GM12878 (cell line): ENCODE measurements around the gene AVEN. TPM values are rescaled to one million over a fixed set of nuclear protein-coding genes. Genes with fewer than 3 reads are reported as not detected.

Experiments
- ATAC-seq: fragments of 200-7000 bp; cut with Tn5 transposase; 3 replicates; pipeline ENCODE4 v1.9.1; 2020; ENCODE audit warnings: mild to moderate bottlenecking, moderate library complexity
- BruUV-seq: library from RNA; stranded (reverse); fragments of 400-500 nt; replicated peaks from 2 replicates; lab custom pipeline; 2021; lab: Mats Ljungman, UMichigan
- CTCF ChIA-PET: fragments of 300-600 bp; sonication (Branson Sonifier 250); formaldehyde crosslinking; extraction: SDS; loops from one replicate; lab custom pipeline; 2021; ENCODE audit warnings: inconsistent platforms; lab: Yijun Ruan, JAX
- POLR2A ChIA-PET: fragments of 350-600 bp; formaldehyde crosslinking; extraction: SDS; loops from one replicate; lab custom pipeline; 2021; ENCODE audit warnings: inconsistent platforms; lab: Charles Lee
- RAD21 ChIA-PET: fragments of 300-600 bp; sonication (Branson Sonifier 250); formaldehyde crosslinking; loops from one replicate; lab custom pipeline; 2023; ENCODE audit warnings: antibody characterized with exemption; ENCODE audit not compliant: unreplicated experiment; lab: Charles Lee
- SMC1A ChIA-PET: fragments of 300-600 bp; sonication (Branson Sonifier 250); formaldehyde crosslinking; loops from one replicate; lab custom pipeline; 2023; ENCODE audit not compliant: unreplicated experiment, uncharacterized antibody; lab: Charles Lee
- DNase-seq: peaks from one replicate; pipeline ENCODE4 v3.0.0-alpha.2; 2011; ENCODE audit warnings: low read depth, low spot score
- FAIRE-seq: peaks from 3 replicates; lab custom pipeline; 2011; peaks lifted over from hg19 to GRCh38; lab: Jason Lieb, UNC
- H2AFZ ChIP-seq: 2 replicates; pipeline ENCODE4 v1.6.0; 2011; ENCODE audit warnings: low read depth, low read length, control low read depth; ENCODE audit not compliant: control insufficient read depth
- H3K27ac ChIP-seq: 2 replicates; pipeline ENCODE4 v1.5.1; 2011; ENCODE audit warnings: control low read depth; ENCODE audit not compliant: control insufficient read depth, insufficient read depth
- H3K27me3 ChIP-seq, 2 experiments: replicated peaks in 1 of 2; 2 replicates each; pipeline versions ENCODE4 v1.6.0 to v1.6.1; 2011; ENCODE audit warnings: low read length in 1 of 2; ENCODE audit not compliant: control insufficient read depth in 2 of 2, insufficient read depth in 2 of 2
- H3K36me3 ChIP-seq, 2 experiments: 2 replicates each; pipeline ENCODE4 v1.5.1; 2011; ENCODE audit warnings: low read length in 1 of 2; ENCODE audit not compliant: control insufficient read depth in 2 of 2, insufficient read depth in 2 of 2
- H3K4me1 ChIP-seq: 2 replicates; pipeline ENCODE4 v1.6.1; 2011; ENCODE audit warnings: mild to moderate bottlenecking, low read length, moderate library complexity, mixed read lengths; ENCODE audit not compliant: control insufficient read depth, insufficient read depth
- H3K4me2 ChIP-seq: 2 replicates; pipeline ENCODE4 v1.6.0; 2011; ENCODE audit warnings: control low read depth; ENCODE audit not compliant: control insufficient read depth, insufficient read depth
- H3K4me3 ChIP-seq: fragments of 200-600 bp; sonication (generic); 2 replicates; pipeline ENCODE4 v1.5.1; 2016
- H3K79me2 ChIP-seq: 2 replicates; pipeline ENCODE4 v1.6.0; 2011; ENCODE audit warnings: low read length; ENCODE audit not compliant: control insufficient read depth, insufficient read depth
- H3K9ac ChIP-seq: 2 replicates; pipeline ENCODE4 v1.8.0; 2011; ENCODE audit warnings: low read length, control low read depth, mixed read lengths; ENCODE audit not compliant: control insufficient read depth, insufficient read depth
- H3K9me3 ChIP-seq: replicated peaks from 3 replicates; pipeline ENCODE4 v1.5.1; 2011; ENCODE audit warnings: mild to moderate bottlenecking, low read length; ENCODE audit not compliant: control insufficient read depth, insufficient read depth
- H4K20me1 ChIP-seq: 2 replicates; pipeline ENCODE4 v1.6.0; 2011; ENCODE audit not compliant: control insufficient read depth, insufficient read depth
- ELK1 ChIP-seq: IDR thresholded peaks from 2 replicates; pipeline ENCODE4 v1.6.1; 2012; ENCODE audit warnings: low read depth, low read length, improper control_type of control experiment
- EP300 ChIP-seq, 2 experiments: fragments of 150-350 bp in 1 of 2; IDR thresholded peaks; 2 replicates each; pipeline ENCODE4 v1.6.1; 2011 to 2012; ENCODE audit warnings: low read depth in 2 of 2, low read length in 2 of 2, borderline replicate concordance in 1 of 2, improper control_type of control experiment in 1 of 2, inconsistent platforms in 1 of 2; ENCODE audit not compliant: control insufficient read depth in 1 of 2
- IKZF2 ChIP-seq, 2 experiments: fragments of 450-650 bp; IDR thresholded peaks; 2 replicates each; pipeline ENCODE4 v1.6.1; 2017; ENCODE audit warnings: mild to moderate bottlenecking in 2 of 2, moderate library complexity in 2 of 2
- MLLT1 ChIP-seq: fragments of 450-650 bp; IDR thresholded peaks from 2 replicates; pipeline ENCODE4 v1.6.1; 2016; ENCODE audit warnings: mild to moderate bottlenecking
- MTA3 ChIP-seq: IDR thresholded peaks from 2 replicates; pipeline ENCODE4 v1.6.1; 2012; ENCODE audit warnings: low read length, inconsistent platforms, borderline replicate concordance
- NR2C2 ChIP-seq: IDR thresholded peaks from 2 replicates; pipeline ENCODE4 v1.6.1; 2011; ENCODE audit warnings: borderline replicate concordance, low read depth; ENCODE audit not compliant: control insufficient read depth, insufficient read length
- PKNOX1 ChIP-seq: fragments of 450-650 bp; IDR thresholded peaks from 2 replicates; pipeline ENCODE4 v1.6.1; 2016; ENCODE audit warnings: mild to moderate bottlenecking
- PML ChIP-seq: IDR thresholded peaks from 2 replicates; pipeline ENCODE4 v1.6.1; 2012; ENCODE audit warnings: low read length, inconsistent platforms
- TAF1 ChIP-seq: IDR thresholded peaks from 2 replicates; pipeline ENCODE4 v1.6.1; 2011; ENCODE audit warnings: mild to moderate bottlenecking, low read depth, low read length, borderline replicate concordance
- WGBS: methylation state at CpG from one replicate; pipeline ENCODE4 v1.1.6; 2016; ENCODE audit warnings: low lambda C conversion rate; ENCODE audit not compliant: insufficient replicate concordance, insufficient coverage; ENCODE audit errors: missing lambda C conversion rate; 5-methylcytosine and 5-hydroxymethylcytosine counted together
- in situ Hi-C: fragments of 300-500 bp; cut with MboI; formaldehyde crosslinking; loops from 9 replicates; pipeline ENCODE4 v1.14.3; 2018; ENCODE audit warnings: mixed read lengths
- intact Hi-C: fragments of 100-400 bp; cut with micrococcal nuclease; formaldehyde crosslinking; loops from one replicate; pipeline ENCODE4 v1.14.2; 2022; ENCODE audit not compliant: unreplicated experiment
- polyA plus RNA-seq, 11 experiments: library from polyadenylated mRNA; depleted of rRNA in 4 of 11; unstranded in 6 of 11; stranded (reverse) in 5 of 11; fragments of >200 nt; fragmentation: Nextera tagmentation in 4 of 11; fragmentation: Illumina TruSeq in 1 of 11; extraction: Ambion mirVana in 4 of 11; extraction: Trizol in 1 of 11; gene quantifications; 1 replicate in 1 of 11; 2 replicates in 10 of 11; pipeline versions ENCODE4 v1.2.1 to v1.2.3, GENCODE V29; 2011 to 2016; ENCODE audit warnings: inconsistent platforms in 2 of 11, missing spikeins in 2 of 11, low read depth in 1 of 11
- total RNA-seq, 4 experiments: library from RNA; depleted of rRNA in 3 of 4; stranded (reverse); fragments of >200 nt in 3 of 4; fragmentation: Illumina TruSeq in 1 of 4; extraction: Trizol in 1 of 4; gene quantifications; 2 replicates each; pipeline versions ENCODE4 v1.2.1 to v1.2.3, GENCODE V29; 2013 to 2021

Gene AVEN
- total and polyA plus RNA-seq, 10 of the 15 experiments (the other 5 are each of a cell fraction or from before 2014, with no cell fraction given), result 1.4 to 15.1 (median 10.5) TPM

GRCh38 chr15:34085746-34086145, 46.7 kb upstream of the AVEN start:
- POLR2A ChIA-PET, result interaction anchor here (0.6 kb wide), 2 partner anchors 15 to 422 kb away, joined by 3 read pairs; no protein-coding TSS in a partner anchor
- H3K27ac ChIP-seq, result no peak overlapping the region
- no peak overlapping the region for H2AFZ ChIP-seq
- FAIRE-seq, result no peak
- TF ChIP-seq EP300 (IDR thresholded peaks at IDR 0.05; ENCODE audit: borderline replicate concordance in 1 of 2, control insufficient read depth in 1 of 2, low read depth in 2 of 2, low read length in 2 of 2) (no peak), PKNOX1 (no peak), TAF1 (no peak), PML (no peak), IKZF2 (IDR thresholded peaks at IDR 0.05) (no peak), NR2C2 (no peak), MTA3 (no peak), MLLT1 (no peak), ELK1 (no peak)
- H3K79me2 ChIP-seq, result no peaks in the 10 kb centered on the region
- no peaks in the 10 kb centered on the region for H3K27me3 ChIP-seq
- H4K20me1 ChIP-seq, result no peaks in the 10 kb centered on the region
- H3K9me3 ChIP-seq, result no peaks in the 10 kb centered on the region
- no peak for ATAC-seq
- no TSS peak for BruUV-seq
- DNase-seq, result no peak
- H3K4me1 ChIP-seq, result no peaks in the 10 kb centered on the region
- H3K4me3 ChIP-seq, result no peak overlapping the region
- in situ Hi-C loops, result no loop called here
- H3K36me3 ChIP-seq, result peaks cover 6 to 17% of the 10 kb centered on the region in 2 experiments; a peak in 3 of 4 replicates
- 18% methylated on average over 2 of the region's 2 CpGs for WGBS
- CTCF ChIA-PET, result interaction anchor here (0.8 to 1.3 kb wide), 2 partner anchors 10 to 23 kb away, joined by 3 to 5 read pairs; no protein-coding TSS in a partner anchor
- intact Hi-C loops, result no loop called here
- RAD21 ChIA-PET, result interaction anchor here (0.7 kb wide), 2 partner anchors 9 to 77 kb away, joined by 3 to 5 read pairs; no protein-coding TSS in a partner anchor
- H3K9ac ChIP-seq, result no peak overlapping the region
- SMC1A ChIA-PET, result interaction anchor here (0.6 to 1.6 kb wide), 3 partner anchors 9 to 128 kb away, joined by 3 to 8 read pairs (median 3); no protein-coding TSS in a partner anchor
- H3K4me2 ChIP-seq, result no peak overlapping the region
